GM08714 (cell line): ENCODE measurements around the gene NUSAP1.
"Not testable (repeated sequence)": the region's sequence is repeated elsewhere in the genome, so short reads cannot be mapped to it uniquely, and the experiment has no call there.

Experiments used
- H3K4me3 ChIP-seq: fragments of 200-500 bp; sonication (Bioruptor generic); 2 replicates; pipeline ENCODE4 v1.5.1; 2014; ENCODE audit warnings: mild to moderate bottlenecking, low read length, inconsistent platforms
- ZNF274 ChIP-seq: IDR thresholded peaks from 2 replicates; pipeline ENCODE4 v1.6.1; 2012; ENCODE audit warnings: mild to moderate bottlenecking, low read depth, low read length

NUSAP1 gene

GRCh38 chr15:41416128-41416741 is 83.6 kb downstream of the NUSAP1 start:
- H3K4me3 ChIP-seq: peak overlapping the region; percentile 64
- TF ChIP-seq ZNF274: no peak

- peak within 1 kb of the TSS; percentile 91 for H3K4me3 ChIP-seq
- TF ChIP-seq ZNF274: no peak
Observed at GRCh38 chr15:41416742-41417417, 84.2 kb downstream of the NUSAP1 start, which contains the start of gene RTF1. Gene RTF1 (plus strand): TSS chr15:41417095. CDS start chr15:41417116, 21 bp downstream.

- TF ChIP-seq ZNF274: no peak
- H3K4me3 ChIP-seq: peak overlapping the region; percentile 91
Observed at GRCh38 chr15:41417418-41418195, 84.9 kb downstream of the NUSAP1 start.

GRCh38 chr15:41423979-41424659 is 91.4 kb downstream of the NUSAP1 start:
- H3K4me3 ChIP-seq: peak overlapping the region; percentile 53; the same call in 1 of the 2 replicates
- TF ChIP-seq ZNF274: no peak

GRCh38 chr15:41424809-41425208 is 92.1 kb downstream of the NUSAP1 start:
- peak overlapping the region; percentile 53; the same call in 1 of the 2 replicates for H3K4me3 ChIP-seq
- TF ChIP-seq ZNF274: no peak

- H3K4me3 ChIP-seq: not testable (repeated sequence)
Observed at GRCh38 chr15:41425907-41426306, 93.2 kb downstream of the NUSAP1 start.

GRCh38 chr15:41429003-41429890 is 96.6 kb downstream of the NUSAP1 start:
- TF ChIP-seq ZNF274: no peak
- peak overlapping the region; percentile 59; the same call in 1 of the 2 replicates for H3K4me3 ChIP-seq
